ENCODE measurements around the gene TDRD15. TPM values are rescaled to one million over a fixed set of nuclear protein-coding genes. Genes with fewer than 3 reads are reported as not detected.

The TDRD15 gene
- total and polyA plus RNA-seq, 2 experiments from 2014 or later, result 0.07 TPM; not detected in 1

GRCh38 chr2:21161122-21161521, 37.4 kb downstream of the TDRD15 start:
- Histone ChIP-seq H3K79me2 (replicated peaks; ENCODE audit: insufficient read depth) (no peaks in the 10 kb centered on the region), H3K4me1 (ENCODE audit: insufficient read depth) (no peaks in the 10 kb centered on the region), H4K20me1 (replicated peaks; ENCODE audit: insufficient read depth) (no peaks in the 10 kb centered on the region), H3K4me3 (no peak overlapping the region), H3K27me3 (ENCODE audit: insufficient read depth) (no peaks in the 10 kb centered on the region), H3K27ac (ENCODE audit: low read depth) (no peak overlapping the region), H3K4me2 (no peak overlapping the region), H3K9me2 (ENCODE audit: insufficient read depth) (no peaks in the 10 kb centered on the region), H3K36me3 (ENCODE audit: insufficient read depth) (no peaks in the 10 kb centered on the region; the same call in 1 of the 2 replicates), H3F3A (replicated peaks; ENCODE audit: low read depth) (no peaks in the 10 kb centered on the region), H2AFZ (no peak overlapping the region)
- ATAC-seq (no peak), DNase-seq (ENCODE audit: low spot score) (no peak)
- Mint-ChIP-seq H3K27me3 (ENCODE audit: insufficient read depth, low read depth, poor library complexity) (peaks cover 2% of the 10 kb centered on the region), H3K27ac (no peak overlapping the region), H3K36me3 (ENCODE audit: low read depth) (no peaks in the 10 kb centered on the region), H3K9me3 (peaks cover 9% of the 10 kb centered on the region), H3K4me3 (no peak overlapping the region), H3K4me1 (no peaks in the 10 kb centered on the region; the same call in 2 of the 3 replicates)
- TF ChIP-seq REST (IDR thresholded peaks at IDR 0.05; ENCODE audit: unreplicated experiment) (no peak), NANOG (IDR thresholded peaks at IDR 0.05; ENCODE audit: borderline replicate concordance) (no peak), EZH2 (IDR thresholded peaks at IDR 0.05; ENCODE audit: low read depth, unreplicated experiment) (no peak), POLR2AphosphoS5 (IDR thresholded peaks at IDR 0.05; ENCODE audit: low read depth) (no peak), ZNF114 (CRISPR knock-in tag; IDR thresholded peaks at IDR 0.05) (no peak), JUNB (IDR thresholded peaks at IDR 0.05; ENCODE audit: unreplicated experiment) (no peak), CTCF (conservative IDR thresholded peaks at IDR 0.05; ENCODE audit: low read depth in 2 of 2) (no peak), EZH2phosphoT487 (IDR thresholded peaks at IDR 0.05; ENCODE audit: unreplicated experiment) (no peak), ZNF331 (CRISPR knock-in tag; IDR thresholded peaks at IDR 0.05; ENCODE audit: low read depth) (no peak), STAT1 (IDR thresholded peaks at IDR 0.05; ENCODE audit: unreplicated experiment) (no peak), ETS1 (IDR thresholded peaks at IDR 0.05) (no peak), ZNF462 (CRISPR knock-in tag; IDR thresholded peaks at IDR 0.05) (no peak), CREB1 (CRISPR knock-in tag; IDR thresholded peaks at IDR 0.05; ENCODE audit: low read depth) (no peak)
